GM21367 (cell line): ENCODE measurements around the gene NPR3.

Experiments
- ATAC-seq: cut with Tn5 transposase; IDR thresholded peaks from one replicate; pipeline ENCODE4 v1.9.1; 2021; ENCODE audit not compliant: unreplicated experiment

NPR3 gene

GRCh38 chr5:32711681-32712480 is 760 bp downstream of the NPR3 start:
- no peak for ATAC-seq

DNA sequence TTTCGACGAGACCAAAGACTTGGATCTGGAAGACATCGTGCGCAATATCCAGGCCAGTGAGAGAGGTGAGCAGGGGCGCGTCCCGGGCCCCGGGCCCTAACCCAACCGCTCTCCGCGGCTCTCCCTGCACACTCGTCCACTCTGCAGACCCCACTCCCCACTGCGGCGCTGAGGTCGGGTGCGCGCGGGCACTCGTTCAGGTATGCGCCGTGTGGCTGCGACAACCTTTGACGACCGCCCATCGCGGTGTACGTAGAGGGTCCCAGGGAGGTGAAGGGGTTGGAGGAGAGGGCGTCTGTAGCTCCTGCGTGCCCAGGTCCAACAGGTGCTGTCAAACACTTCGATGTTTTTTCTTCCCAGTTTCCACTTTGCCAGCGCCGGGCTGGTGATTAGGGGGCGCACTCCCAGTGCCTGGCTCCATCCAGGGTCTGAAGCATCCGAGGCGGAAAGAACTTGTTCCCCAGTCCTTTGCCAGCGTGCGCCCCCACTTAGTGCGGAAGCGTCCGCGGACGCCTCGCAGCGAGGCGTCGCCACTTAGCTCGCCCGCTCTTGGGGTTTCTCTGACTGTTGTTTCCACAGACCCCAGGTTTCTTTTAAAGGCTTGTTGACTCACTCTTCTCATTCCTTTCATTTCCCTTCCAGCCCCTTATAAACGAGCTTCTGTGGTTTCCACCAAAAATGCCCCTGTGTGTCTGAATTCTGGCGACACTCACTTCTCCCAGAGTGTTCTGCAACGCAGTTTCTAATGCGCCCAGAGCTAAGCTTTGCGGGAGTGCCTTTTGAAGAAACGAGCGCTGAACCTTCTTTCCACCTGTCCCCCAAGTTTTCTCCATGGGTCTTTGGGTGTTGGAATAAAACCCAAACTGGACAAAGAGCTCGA is 1.6 kb downstream of the NPR3 start:
- no peak for ATAC-seq

DNA sequence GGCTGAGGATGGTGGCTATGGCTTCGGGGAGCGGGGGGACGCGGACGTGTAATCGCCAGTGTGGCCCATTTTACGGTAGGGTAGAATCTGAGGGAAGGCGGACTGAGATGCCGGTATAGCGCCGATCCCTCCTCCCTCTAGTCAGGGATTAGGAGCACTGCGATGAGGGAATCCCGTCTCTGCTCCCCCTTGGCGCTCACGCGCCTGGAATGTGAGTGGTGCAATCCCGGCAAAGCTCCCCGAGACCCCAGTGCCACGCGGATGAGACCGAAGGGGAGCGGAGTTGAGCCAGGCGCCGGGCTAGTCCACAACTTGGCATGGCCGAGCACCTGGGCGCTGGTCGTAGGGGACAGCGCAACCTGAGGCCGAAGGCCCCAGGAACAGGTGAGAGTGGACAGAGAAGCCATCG is 2.2 kb downstream of the NPR3 start:
- no peak for ATAC-seq

DNA sequence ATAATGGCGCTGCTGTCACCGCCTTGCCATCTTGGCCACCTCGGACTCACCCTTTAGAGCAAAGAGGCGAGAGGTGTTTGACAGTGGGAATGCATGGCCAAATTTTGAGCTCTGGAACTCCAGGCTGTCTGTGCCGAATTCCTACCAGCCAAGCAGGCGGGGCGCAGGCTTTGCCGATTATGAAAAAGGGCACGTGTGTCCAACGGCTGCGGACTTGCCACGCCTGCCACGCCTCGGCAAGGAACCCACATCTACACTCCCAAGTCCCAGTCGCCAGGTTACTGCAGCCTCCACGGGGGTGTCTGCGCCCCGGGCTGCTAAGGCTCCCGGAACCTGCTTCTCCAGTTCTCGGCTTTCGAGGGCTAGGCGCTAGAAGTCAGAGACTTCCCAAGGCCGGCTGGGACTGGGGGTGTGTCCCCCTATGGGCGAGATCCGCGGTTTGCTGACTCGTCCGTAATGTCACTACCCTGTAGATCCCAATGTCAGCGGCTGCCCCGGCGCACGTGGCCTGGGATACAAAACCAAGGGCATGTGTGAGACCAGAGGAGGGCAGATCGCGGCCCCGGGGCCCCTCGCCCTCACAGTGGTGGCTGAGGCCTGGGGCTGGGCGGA is 2.8 kb downstream of the NPR3 start:
- no peak for ATAC-seq

GRCh38 chr5:32714836-32715235 is 3.7 kb downstream of the NPR3 start:
- ATAC-seq, result no peak

- no peak for ATAC-seq
These were observed 9.2 kb downstream of the NPR3 start for GRCh38 chr5:32720300-32720699.

GRCh38 chr5:32721626-32722025 is 10.5 kb downstream of the NPR3 start:
- no peak for ATAC-seq

DNA sequence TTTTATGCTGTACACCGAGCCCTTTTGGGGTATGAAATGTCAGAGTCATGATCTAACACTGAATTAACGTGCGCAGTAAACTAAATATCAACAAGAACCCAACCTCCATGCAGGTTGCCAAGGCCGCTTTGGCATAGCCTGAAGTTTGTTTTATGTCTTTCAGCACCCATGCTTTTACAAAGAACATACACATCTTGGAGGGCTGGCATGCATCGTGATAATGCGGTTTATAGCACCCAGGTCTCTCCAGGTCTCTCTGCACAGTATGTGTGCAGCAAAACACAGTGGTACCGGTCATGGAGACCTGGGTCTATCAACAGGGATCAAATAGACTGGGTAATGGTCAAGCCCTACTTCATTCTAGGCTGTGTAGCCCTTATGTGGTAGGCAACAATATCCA is 11.8 kb downstream of the NPR3 start:
- ATAC-seq, result no peak

- no peak for ATAC-seq
These were observed 13.4 kb downstream of the NPR3 start for GRCh38 chr5:32724526-32724925.

DNA sequence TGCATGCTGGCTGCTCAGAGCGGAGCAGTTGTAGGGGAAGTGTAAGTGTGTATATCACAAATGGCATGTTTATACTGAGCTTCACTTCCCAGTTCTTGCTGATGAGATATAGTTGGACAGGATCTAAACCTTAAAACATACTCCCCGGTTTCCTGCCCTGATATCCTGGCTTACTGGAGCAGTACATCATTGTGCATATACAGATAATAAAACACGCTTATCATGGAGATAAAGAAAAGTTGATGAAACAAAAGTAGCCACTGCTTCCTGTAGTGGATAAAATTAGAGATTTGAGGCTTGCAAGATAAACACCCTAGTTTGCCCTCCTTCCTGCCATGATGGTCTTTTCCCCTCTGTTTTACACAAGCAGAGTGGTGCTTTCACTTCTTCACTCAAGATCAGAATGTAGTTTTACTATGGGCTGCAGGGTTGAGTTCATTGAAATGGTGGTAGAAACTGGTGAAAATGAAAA is 15.0 kb downstream of the NPR3 start:
- no peak for ATAC-seq

DNA sequence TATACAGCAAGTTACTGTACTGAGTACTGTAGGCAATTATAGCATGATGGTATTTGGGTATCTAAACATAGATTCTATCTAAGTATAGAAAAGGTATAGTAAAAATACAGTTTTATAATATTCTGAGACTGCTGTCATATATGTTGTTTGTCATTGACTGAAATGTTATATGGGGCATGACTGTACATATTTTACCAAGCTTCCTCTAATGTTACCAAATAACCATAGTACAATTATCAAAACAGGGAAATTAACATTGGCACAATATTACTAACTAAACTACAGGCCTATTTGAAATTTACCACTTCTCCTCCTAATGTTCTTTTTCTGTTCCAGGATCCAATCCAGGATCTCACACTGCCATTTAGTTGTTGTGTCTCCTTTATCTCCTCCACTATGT is 18.5 kb downstream of the NPR3 start:
- ATAC-seq, result no peak

DNA sequence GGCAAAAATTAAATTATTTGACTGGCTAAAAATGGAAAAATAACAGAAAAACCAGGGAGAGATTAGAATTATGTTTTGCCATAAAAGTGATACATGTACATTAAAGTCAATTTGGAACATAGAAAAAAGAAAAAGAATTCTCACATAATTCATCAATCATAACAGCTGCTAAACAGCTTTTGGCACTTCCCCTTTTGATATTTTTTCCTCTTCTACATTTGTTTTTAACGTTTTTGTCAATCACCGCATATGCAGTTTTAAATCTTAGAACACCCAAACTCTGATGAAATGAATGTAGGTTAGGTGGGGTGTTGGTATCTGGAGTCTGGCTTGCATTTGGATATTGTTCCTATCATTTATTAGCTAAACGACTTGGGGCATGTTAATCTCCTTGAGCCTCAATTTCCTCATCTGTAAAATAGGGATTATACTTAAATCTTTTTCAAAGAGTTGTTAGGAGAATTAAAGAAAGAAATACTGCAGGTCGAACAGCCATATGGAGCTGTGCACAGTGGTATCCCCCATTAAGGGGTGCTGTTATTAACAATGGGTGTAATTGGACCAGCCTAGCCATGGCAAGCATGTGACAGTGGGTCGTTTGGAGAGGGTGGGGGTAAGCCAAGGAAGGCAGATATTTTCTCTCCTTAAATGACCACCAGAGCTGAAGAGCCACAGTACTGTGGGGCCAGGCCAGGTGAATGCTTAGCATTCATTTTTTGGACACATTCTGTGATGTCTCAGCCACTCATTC is 22.6 kb downstream of the NPR3 start:
- no peak for ATAC-seq

- no peak for ATAC-seq
These were observed 23.8 kb downstream of the NPR3 start for GRCh38 chr5:32734827-32735378.

- ATAC-seq, result no peak
These were observed 24.4 kb downstream of the NPR3 start for GRCh38 chr5:32735512-32735911.

- no peak for ATAC-seq
These were observed 25.7 kb downstream of the NPR3 start for GRCh38 chr5:32736842-32737241.

DNA sequence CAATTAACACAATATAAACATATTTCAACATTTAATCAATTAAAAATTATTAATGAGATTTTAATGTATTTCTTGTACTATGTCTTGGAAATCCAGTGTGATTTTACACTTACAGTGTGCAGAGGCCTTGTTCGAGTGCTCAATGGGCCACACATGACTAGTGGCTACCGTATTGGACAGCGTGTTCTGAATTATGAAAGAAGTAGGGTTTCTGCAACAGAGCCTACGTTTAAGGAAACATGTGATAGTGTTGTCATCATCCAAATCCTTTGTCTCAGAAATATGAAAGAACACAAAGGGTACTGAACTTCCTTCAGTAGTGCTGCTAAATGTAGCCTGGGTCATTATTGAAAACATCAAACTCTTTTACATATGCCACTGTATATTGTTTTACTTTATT is 29.5 kb downstream of the NPR3 start:
- no peak for ATAC-seq

DNA sequence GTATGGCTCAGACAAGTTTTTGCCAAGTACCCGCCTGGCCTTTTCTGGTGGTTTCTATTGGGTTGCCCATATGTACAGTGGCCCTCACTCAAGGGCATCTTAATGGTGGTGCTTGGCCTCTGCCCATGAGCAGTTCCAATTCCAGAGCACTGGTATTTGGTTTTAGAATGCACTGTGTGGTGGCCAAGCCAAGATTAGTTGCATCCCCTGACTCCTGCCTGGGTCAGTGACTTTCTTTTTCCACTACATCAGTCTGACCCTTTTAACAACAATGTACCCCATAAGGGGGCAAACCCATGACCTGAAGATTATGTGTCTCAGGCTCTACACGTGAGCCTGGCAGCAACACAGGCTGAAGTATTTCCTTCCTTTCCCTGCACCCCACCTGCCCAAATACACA is 34.2 kb downstream of the NPR3 start:
- no peak for ATAC-seq

GRCh38 chr5:32752411-32752810 is 41.3 kb downstream of the NPR3 start:
- no peak for ATAC-seq

DNA sequence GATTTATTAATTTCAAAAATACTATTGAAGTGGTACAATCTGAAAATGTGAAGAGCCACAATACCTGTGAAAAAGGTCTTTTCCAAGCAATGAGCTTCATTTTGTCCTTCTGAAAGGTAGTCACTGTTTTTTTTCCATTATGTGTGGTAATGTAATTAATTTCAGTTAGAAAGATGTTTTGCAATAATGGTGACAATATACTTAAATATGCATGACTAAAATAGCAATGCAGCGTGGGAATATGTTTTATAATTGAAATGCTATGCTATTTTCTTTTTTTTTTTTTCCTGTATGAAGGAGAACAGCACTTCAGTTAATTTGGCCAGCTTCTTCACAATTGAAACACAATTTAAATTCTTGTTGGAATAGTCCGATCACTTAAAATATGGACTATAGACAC is 41.9 kb downstream of the NPR3 start:
- no peak for ATAC-seq

GRCh38 chr5:32753765-32754164 is 42.6 kb downstream of the NPR3 start:
- no peak for ATAC-seq

DNA sequence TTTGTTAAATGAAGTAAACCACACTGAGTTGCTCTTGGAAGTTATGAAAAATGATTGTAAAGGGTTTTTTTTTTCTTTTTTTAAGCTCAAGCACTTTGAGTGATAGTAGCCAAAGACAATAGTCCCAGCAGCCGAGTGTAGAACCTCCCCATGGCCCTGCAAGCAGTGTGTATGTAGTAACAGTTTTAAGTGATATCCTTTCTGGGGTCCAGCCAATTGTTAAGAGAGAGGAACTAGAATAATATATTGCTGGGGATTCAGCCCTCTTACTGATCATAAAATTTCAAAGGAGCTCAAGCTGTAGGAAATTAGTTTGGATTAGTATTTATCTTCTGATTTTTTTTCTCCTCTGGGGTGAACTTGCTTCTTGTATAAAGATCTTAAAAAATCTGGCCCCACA is 43.2 kb downstream of the NPR3 start:
- ATAC-seq, result no peak
